ENCODE results near the gene USP17L30.
"Not testable (repeated sequence)": the region's sequence is repeated elsewhere in the genome, so short reads cannot be mapped to it uniquely, and the experiment has no call there.

Gene USP17L30, protein sequence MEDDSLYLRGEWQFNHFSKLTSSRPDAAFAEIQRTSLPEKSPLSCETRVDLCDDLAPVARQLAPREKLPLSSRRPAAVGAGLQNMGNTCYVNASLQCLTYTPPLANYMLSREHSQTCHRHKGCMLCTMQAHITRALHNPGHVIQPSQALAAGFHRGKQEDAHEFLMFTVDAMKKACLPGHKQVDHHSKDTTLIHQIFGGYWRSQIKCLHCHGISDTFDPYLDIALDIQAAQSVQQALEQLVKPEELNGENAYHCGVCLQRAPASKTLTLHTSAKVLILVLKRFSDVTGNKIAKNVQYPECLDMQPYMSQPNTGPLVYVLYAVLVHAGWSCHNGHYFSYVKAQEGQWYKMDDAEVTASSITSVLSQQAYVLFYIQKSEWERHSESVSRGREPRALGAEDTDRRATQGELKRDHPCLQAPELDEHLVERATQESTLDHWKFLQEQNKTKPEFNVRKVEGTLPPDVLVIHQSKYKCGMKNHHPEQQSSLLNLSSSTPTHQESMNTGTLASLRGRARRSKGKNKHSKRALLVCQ

DNA sequence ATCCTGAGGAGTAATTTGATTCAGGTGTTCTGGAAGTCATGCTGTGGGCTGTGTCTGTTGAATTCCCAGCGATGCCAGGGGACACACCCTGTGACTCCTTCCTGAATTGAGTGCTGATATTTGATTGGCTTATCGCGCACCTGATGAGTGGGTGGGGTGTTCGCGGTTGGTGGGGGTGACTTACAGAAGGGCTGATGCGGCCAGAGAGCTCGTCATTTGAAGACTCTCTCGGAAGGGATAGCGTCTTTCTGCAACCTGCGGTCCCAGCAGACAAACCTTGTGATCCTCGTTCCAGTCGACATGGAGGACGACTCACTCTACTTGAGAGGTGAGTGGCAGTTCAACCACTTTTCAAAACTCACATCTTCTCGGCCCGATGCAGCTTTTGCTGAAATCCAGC lies at the start of gene USP17L30:
Gene USP17L30, plus strand, starts transcription at position 301 of the 400 bp plus-strand sequence. Its CDS starts 0 bp downstream, at position 301.
- not testable (repeated sequence) for DNase-seq (ENCODE audit: insufficient read length, low spot score); FAIRE-seq

DNA sequence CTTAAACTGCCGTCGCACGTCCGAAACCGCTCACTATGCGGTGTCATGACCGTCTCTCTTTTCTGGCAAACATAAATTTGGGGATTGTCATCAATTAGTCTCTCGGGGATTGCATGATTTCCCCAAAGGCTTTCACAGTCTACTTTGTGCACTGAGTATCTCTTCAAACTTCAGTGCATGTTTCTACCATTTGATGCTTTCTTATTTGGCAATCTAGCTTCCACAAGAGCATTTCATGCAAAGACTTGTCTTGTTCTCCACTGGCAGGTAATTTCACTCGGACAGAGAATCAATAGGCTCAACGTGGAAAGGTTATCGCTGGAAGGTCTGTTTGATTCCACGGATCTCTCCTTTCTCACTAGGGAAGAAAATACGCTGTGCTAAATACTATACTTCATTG lies 38.7 kb upstream of the USP17L30 start:
- DNase-seq (ENCODE audit: insufficient read length, low spot score); FAIRE-seq: not testable (repeated sequence)

DNA sequence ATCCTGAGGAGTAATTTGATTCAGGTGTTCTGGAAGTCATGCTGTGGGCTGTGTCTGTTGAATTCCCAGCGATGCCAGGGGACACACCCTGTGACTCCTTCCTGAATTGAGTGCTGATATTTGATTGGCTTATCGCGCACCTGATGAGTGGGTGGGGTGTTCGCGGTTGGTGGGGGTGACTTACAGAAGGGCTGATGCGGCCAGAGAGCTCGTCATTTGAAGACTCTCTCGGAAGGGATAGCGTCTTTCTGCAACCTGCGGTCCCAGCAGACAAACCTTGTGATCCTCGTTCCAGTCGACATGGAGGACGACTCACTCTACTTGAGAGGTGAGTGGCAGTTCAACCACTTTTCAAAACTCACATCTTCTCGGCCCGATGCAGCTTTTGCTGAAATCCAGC lies 38.1 kb upstream of the USP17L30 start, which contains the start of gene USP17L24:
Gene USP17L24, plus strand, starts transcription at position 301 of the 400 bp plus-strand sequence. Its CDS starts 0 bp downstream, at position 301.
- not testable (repeated sequence) for DNase-seq (ENCODE audit: insufficient read length, low spot score); FAIRE-seq

DNA sequence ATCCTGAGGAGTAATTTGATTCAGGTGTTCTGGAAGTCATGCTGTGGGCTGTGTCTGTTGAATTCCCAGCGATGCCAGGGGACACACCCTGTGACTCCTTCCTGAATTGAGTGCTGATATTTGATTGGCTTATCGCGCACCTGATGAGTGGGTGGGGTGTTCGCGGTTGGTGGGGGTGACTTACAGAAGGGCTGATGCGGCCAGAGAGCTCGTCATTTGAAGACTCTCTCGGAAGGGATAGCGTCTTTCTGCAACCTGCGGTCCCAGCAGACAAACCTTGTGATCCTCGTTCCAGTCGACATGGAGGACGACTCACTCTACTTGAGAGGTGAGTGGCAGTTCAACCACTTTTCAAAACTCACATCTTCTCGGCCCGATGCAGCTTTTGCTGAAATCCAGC lies 33.3 kb upstream of the USP17L30 start, which contains the start of gene USP17L25:
Gene USP17L25, plus strand, starts transcription at position 301 of the 400 bp plus-strand sequence. Its CDS starts 0 bp downstream, at position 301.
- DNase-seq (ENCODE audit: insufficient read length, low spot score); FAIRE-seq: not testable (repeated sequence)

DNA sequence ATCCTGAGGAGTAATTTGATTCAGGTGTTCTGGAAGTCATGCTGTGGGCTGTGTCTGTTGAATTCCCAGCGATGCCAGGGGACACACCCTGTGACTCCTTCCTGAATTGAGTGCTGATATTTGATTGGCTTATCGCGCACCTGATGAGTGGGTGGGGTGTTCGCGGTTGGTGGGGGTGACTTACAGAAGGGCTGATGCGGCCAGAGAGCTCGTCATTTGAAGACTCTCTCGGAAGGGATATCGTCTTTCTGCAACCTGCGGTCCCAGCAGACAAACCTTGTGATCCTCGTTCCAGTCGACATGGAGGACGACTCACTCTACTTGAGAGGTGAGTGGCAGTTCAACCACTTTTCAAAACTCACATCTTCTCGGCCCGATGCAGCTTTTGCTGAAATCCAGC lies 28.6 kb upstream of the USP17L30 start, which contains the start of gene USP17L26:
Gene USP17L26, plus strand, starts transcription at position 301 of the 400 bp plus-strand sequence. Its CDS starts 0 bp downstream, at position 301.
- not testable (repeated sequence) for DNase-seq (ENCODE audit: insufficient read length, low spot score); FAIRE-seq

DNA sequence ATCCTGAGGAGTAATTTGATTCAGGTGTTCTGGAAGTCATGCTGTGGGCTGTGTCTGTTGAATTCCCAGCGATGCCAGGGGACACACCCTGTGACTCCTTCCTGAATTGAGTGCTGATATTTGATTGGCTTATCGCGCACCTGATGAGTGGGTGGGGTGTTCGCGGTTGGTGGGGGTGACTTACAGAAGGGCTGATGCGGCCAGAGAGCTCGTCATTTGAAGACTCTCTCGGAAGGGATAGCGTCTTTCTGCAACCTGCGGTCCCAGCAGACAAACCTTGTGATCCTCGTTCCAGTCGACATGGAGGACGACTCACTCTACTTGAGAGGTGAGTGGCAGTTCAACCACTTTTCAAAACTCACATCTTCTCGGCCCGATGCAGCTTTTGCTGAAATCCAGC lies 23.8 kb upstream of the USP17L30 start, which contains the start of gene USP17L5:
Gene USP17L5, plus strand, starts transcription at position 301 of the 400 bp plus-strand sequence. Its CDS starts 0 bp downstream, at position 301.
- DNase-seq (ENCODE audit: insufficient read length, low spot score); FAIRE-seq: not testable (repeated sequence)

DNA sequence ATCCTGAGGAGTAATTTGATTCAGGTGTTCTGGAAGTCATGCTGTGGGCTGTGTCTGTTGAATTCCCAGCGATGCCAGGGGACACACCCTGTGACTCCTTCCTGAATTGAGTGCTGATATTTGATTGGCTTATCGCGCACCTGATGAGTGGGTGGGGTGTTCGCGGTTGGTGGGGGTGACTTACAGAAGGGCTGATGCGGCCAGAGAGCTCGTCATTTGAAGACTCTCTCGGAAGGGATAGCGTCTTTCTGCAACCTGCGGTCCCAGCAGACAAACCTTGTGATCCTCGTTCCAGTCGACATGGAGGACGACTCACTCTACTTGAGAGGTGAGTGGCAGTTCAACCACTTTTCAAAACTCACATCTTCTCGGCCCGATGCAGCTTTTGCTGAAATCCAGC lies 19.1 kb upstream of the USP17L30 start, which contains the start of gene USP17L27:
Gene USP17L27, plus strand, starts transcription at position 301 of the 400 bp plus-strand sequence. Its CDS starts 0 bp downstream, at position 301.
- DNase-seq (ENCODE audit: insufficient read length, low spot score); FAIRE-seq: not testable (repeated sequence)

DNA sequence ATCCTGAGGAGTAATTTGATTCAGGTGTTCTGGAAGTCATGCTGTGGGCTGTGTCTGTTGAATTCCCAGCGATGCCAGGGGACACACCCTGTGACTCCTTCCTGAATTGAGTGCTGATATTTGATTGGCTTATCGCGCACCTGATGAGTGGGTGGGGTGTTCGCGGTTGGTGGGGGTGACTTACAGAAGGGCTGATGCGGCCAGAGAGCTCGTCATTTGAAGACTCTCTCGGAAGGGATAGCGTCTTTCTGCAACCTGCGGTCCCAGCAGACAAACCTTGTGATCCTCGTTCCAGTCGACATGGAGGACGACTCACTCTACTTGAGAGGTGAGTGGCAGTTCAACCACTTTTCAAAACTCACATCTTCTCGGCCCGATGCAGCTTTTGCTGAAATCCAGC lies 14.3 kb upstream of the USP17L30 start, which contains the start of gene USP17L28:
Gene USP17L28, plus strand, starts transcription at position 301 of the 400 bp plus-strand sequence. Its CDS starts 0 bp downstream, at position 301.
- not testable (repeated sequence) for FAIRE-seq; DNase-seq (ENCODE audit: insufficient read length, low spot score)

DNA sequence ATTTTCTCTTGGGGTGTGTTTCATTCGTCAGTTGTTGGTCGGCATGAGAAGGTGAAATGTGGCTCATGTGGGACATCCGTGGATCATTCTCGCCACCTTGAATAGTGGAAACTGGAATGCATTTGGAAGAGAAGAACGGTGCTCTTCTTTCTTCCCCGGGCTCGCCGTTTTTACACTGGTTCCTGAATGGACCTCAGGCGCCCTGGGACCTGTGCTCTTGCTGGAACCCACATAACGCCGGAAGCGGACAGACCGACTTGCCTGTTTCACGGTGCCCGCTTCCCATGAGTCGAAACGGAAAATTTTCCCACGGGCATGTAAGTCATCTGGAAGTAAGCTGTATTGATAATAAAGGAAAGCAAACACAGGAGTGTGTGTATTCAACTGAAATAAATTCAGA lies 12.1 kb upstream of the USP17L30 start:
- not testable (repeated sequence) for DNase-seq (ENCODE audit: insufficient read length, low spot score); FAIRE-seq

DNA sequence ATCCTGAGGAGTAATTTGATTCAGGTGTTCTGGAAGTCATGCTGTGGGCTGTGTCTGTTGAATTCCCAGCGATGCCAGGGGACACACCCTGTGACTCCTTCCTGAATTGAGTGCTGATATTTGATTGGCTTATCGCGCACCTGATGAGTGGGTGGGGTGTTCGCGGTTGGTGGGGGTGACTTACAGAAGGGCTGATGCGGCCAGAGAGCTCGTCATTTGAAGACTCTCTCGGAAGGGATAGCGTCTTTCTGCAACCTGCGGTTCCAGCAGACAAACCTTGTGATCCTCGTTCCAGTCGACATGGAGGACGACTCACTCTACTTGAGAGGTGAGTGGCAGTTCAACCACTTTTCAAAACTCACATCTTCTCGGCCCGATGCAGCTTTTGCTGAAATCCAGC lies 9.6 kb upstream of the USP17L30 start, which contains the start of gene USP17L29:
Gene USP17L29, plus strand, starts transcription at position 301 of the 400 bp plus-strand sequence. Its CDS starts 0 bp downstream, at position 301.
- not testable (repeated sequence) for DNase-seq (ENCODE audit: insufficient read length, low spot score); FAIRE-seq

DNA sequence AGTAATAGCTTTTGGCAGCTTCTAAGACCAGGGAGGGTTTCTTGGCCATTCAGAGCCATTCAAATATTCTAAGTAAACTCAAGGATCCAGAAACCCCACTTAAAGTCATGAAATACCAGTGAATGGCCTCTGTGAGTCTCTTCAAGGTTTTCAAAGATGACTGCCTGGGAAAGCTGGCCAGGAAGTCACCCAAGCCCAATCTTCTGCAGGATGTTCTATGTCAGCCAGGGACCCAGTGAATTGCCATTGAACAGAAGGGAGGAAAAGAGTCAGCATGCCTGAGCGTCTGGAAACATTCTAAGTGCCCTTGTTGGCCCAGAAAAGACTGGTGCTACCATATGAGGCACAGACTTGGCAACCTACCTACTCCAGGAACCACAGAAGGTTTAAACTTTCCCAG lies 17.0 kb downstream of the USP17L30 start:
- FAIRE-seq; DNase-seq (ENCODE audit: insufficient read length, low spot score): not testable (repeated sequence)

DNA sequence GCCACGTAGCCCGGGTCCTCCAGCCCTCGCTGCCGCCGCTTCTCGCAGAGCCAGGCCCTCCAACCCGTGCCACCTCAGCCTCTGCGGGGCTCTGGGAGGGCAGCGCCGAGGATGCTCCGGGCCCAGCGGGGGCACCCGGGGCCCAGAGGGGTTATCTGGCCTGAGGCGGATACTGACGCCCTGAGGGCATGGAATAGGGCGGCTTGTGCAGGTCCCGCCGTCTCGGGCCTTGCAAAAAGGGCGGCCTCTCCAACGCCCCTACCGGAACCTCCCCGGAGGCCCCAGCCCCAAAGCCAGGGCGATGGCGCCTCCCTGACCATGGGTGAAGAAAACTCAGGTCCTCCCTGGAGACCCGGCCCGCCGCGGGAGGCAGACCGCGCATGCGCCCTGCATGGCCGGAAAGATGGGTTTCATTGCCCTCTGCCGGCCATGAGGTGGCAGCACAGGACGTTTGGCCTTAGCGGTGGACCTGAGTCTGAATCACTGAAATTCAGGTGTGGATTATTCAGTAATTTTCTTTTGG lies 18.1 kb downstream of the USP17L30 start:
- not testable (repeated sequence) for FAIRE-seq

DNA sequence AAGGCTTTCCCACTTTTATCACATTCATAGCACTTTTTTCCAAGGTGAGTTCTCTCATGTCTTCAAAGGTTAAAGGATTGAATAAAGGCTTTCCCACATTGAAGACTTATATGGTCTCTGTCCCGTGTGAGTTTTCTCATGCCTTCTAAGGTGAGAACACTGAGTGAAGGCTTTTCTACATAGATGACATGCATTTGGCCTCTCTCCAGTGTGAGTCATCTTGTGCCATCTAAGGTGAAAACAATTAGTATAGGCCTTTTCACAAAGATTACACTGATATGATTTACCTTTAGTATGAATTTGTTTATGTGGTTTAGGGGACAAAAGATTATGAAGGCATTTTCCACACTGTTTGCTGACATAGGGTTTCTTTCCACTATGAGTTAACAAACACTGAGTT lies 21.2 kb downstream of the USP17L30 start:
- no peak for TF ChIP-seq POLR2A (IDR thresholded peaks at IDR 0.05; ENCODE audit: low read depth, low read length)
- FAIRE-seq, result no peak
- DNase-seq (ENCODE audit: insufficient read length, low spot score), result no peak

More for the DNA sequence above, 18.1 kb downstream of the USP17L30 start:
- DNase-seq (ENCODE audit: insufficient read length, low spot score), result not testable (repeated sequence)

DNA sequence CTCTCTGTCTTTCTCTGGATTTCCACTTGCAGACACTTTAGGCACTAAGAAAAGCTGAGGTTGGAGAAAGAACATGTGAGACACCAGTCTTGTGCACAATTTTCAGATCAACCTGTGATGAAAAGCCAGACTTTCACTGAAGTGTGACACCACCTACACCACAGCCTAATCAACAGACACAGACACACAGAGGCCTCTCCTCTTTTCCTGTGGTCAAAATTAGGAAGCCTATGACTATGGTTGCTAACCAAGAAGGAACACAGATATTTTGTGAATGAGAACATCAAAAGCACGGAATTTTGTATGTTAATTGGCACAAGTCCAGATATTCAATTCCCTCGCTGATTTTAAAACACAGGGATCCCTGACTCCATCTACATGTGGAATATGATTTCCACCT lies 26.1 kb downstream of the USP17L30 start:
- not testable (repeated sequence) for DNase-seq (ENCODE audit: insufficient read length, low spot score); FAIRE-seq

DNA sequence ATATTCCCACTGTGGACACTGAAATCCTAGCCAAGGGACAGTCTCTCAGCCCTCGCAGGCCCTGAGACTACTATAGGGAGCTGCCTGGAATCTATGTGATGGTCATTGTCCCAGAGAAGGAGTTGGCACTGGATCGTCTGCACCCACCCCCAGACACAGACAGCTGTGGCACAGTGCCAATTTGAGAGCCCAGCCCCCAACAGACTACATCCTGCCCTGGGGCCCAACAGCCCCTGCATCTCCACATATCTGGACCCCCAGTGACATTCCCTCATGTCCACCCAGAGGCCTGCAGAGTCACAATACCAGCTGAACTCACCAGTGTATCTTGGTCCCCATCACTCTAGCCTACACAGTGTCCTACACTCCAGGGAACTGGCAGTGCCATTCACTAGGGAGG lies 42.8 kb downstream of the USP17L30 start:
- not testable (repeated sequence) for DNase-seq (ENCODE audit: insufficient read length, low spot score); FAIRE-seq

DNA sequence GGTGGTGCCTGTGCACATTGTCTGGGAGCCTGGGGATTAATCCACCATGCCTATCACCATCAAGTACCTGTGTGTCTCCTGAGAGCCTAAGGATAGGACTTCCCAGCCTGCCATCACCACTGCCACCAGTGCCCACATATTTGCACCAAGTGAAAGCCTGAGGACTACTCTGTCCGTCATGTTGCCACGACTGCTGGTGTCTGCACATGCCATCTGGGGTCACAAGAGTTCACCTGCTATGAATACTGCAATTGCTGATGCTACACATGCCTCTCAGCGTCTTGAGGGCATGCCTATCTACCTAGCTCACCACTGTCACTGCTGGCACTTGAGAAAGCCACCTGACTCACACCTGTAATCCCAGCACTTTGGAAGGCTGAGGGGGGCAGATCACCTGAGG lies 43.6 kb downstream of the USP17L30 start:
- FAIRE-seq, result not testable (repeated sequence)

More for the DNA sequence above, 43.6 kb downstream of the USP17L30 start:
- DNase-seq (ENCODE audit: insufficient read length, low spot score), result not testable (repeated sequence)
